Lower lobe of right lung (tissue), 2 donors: ENCODE data around the gene MAP1LC3B2. TPM values are rescaled to one million over a fixed set of nuclear protein-coding genes. Genes with fewer than 3 reads are reported as not detected.

Experiments
- ATAC-seq, 2 donors: fragments of 200-7000 bp; cut with Tn5 transposase; one replicate each; pipeline ENCODE4 v1.9.1; 2020 to 2022; ENCODE audit warnings: mild to moderate bottlenecking in 2 of 2, moderate library complexity in 2 of 2
- DNase-seq: peaks from one replicate; pipeline ENCODE4 v3.0.0-alpha.2; 2020
- H3K27ac ChIP-seq: fragments of 200-600 bp; one replicate; pipeline ENCODE4 v1.8.0; 2022
- H3K27me3 ChIP-seq: fragments of 200-600 bp; one replicate; pipeline ENCODE4 v1.8.0; 2022; ENCODE audit warnings: low read depth
- H3K36me3 ChIP-seq: fragments of 200-600 bp; one replicate; pipeline ENCODE4 v1.8.0; 2022; ENCODE audit warnings: mild to moderate bottlenecking
- H3K4me1 ChIP-seq: fragments of 200-600 bp; one replicate; pipeline ENCODE4 v1.8.0; 2022
- H3K4me3 ChIP-seq: fragments of 200-600 bp; one replicate; pipeline ENCODE4 v1.8.0; 2022; ENCODE audit warnings: mild to moderate bottlenecking
- H3K9me3 ChIP-seq: fragments of 200-600 bp; one replicate; pipeline ENCODE4 v1.8.0; 2022
- CTCF ChIP-seq: fragments of 200-600 bp; IDR thresholded peaks from one replicate; pipeline ENCODE4 v1.8.0; 2022; ENCODE audit warnings: antibody characterized with exemption, mild to moderate bottlenecking
- intact Hi-C: fragments of 100-400 bp; cut with DNase I; formaldehyde crosslinking; loops from one replicate; pipeline ENCODE4 v1.11.0; 2022
- total RNA-seq: library from RNA; stranded (reverse); fragmentation: NEBNext Ultra II Directional; extraction: Animal tissue kit (Norgen Biotek cat#: 25700); gene quantifications from one replicate; pipeline ENCODE4 v1.2.1, GENCODE V29; 2021
- donor health status: DM: no; HTN: yes; CAD: no; lungs with severe emphysema.

MAP1LC3B2 gene
- total RNA-seq, 1 donor from 2014 or later, result 1.9 TPM

GRCh38 chr12:116542345-116542956, 16.7 kb upstream of the MAP1LC3B2 start:
- no peak overlapping the region for H3K4me3 ChIP-seq
- H3K4me1 ChIP-seq, result peaks cover 44% of the 10 kb centered on the region
- H3K27me3 ChIP-seq, result no peaks in the 10 kb centered on the region
- no peaks in the 10 kb centered on the region for H3K9me3 ChIP-seq
- H3K27ac ChIP-seq, result no peak overlapping the region
- intact Hi-C loops, result no loop called here
- ATAC-seq, result no peak
- TF ChIP-seq CTCF, result no peak
- no peaks in the 10 kb centered on the region for H3K36me3 ChIP-seq
- DNase-seq, result no peak

GRCh38 chr12:116544656-116545055, 14.5 kb upstream of the MAP1LC3B2 start:
- ATAC-seq (peak; percentile 12 to 29), DNase-seq (no peak)
- no peaks in the 10 kb centered on the region for H3K9me3 ChIP-seq
- no peak for TF ChIP-seq CTCF
- no peaks in the 10 kb centered on the region for H3K36me3 ChIP-seq
- H3K4me1 ChIP-seq, result peaks cover 42% of the 10 kb centered on the region
- intact Hi-C loops, result no loop called here
- no peak overlapping the region for H3K27ac ChIP-seq
- H3K27me3 ChIP-seq, result no peaks in the 10 kb centered on the region
- H3K4me3 ChIP-seq, result no peak overlapping the region

GRCh38 chr12:116545144-116545543, 14.0 kb upstream of the MAP1LC3B2 start:
- H3K4me1 ChIP-seq, result peaks cover 37% of the 10 kb centered on the region
- ATAC-seq (no peak), DNase-seq (no peak)
- no peak for TF ChIP-seq CTCF
- no peaks in the 10 kb centered on the region for H3K9me3 ChIP-seq
- H3K4me3 ChIP-seq, result no peak overlapping the region
- intact Hi-C loops, result no loop called here
- no peaks in the 10 kb centered on the region for H3K27me3 ChIP-seq
- no peaks in the 10 kb centered on the region for H3K36me3 ChIP-seq
- no peak overlapping the region for H3K27ac ChIP-seq

- Histone ChIP-seq H3K27ac (no peak overlapping the region), H3K27me3 (no peaks in the 10 kb centered on the region), H3K4me3 (no peak overlapping the region), H3K36me3 (no peaks in the 10 kb centered on the region), H3K4me1 (peaks cover 33% of the 10 kb centered on the region), H3K9me3 (no peaks in the 10 kb centered on the region)
- ATAC-seq (no peak), DNase-seq (no peak)
- intact Hi-C loops, result no loop called here
- no peak for TF ChIP-seq CTCF
Observed at GRCh38 chr12:116545936-116546335, 13.2 kb upstream of the MAP1LC3B2 start.

GRCh38 chr12:116547955-116548501, 11.2 kb upstream of the MAP1LC3B2 start:
- Histone ChIP-seq H3K27me3 (no peaks in the 10 kb centered on the region), H3K4me1 (peaks cover 21% of the 10 kb centered on the region), H3K9me3 (no peaks in the 10 kb centered on the region), H3K36me3 (no peaks in the 10 kb centered on the region), H3K4me3 (no peak overlapping the region), H3K27ac (no peak overlapping the region)
- DNase-seq, result no peak
- no peak for TF ChIP-seq CTCF
- intact Hi-C loops, result no loop called here
- no peak for ATAC-seq
